Midbrain (tissue), 1 donor: ENCODE data around the gene WWOX.

Experiments
- DNase-seq: peaks from one replicate; lab custom pipeline; 2025; lab: John Stamatoyannopoulos, UW

The WWOX gene

DNA sequence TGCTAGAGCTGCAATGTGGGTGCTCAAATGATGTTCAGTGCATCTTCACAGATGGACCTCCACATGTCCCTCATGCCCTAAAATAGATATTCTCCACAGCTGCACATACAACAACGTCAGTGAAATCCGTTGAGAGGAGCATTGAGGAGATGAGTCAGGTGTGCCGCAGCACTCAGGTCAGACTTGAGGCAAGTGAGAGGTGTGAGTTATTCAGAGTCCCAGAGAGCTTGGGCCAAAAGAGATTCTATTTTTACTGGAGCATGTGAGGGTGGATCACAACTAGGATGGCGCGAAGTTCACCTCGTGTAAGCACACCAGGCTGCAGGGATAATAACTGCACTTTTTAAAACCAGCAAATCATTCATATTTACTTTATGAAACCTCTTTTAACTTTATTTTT lies 855.8 kb downstream of the WWOX start:
- DNase-seq, result no peak

DNA sequence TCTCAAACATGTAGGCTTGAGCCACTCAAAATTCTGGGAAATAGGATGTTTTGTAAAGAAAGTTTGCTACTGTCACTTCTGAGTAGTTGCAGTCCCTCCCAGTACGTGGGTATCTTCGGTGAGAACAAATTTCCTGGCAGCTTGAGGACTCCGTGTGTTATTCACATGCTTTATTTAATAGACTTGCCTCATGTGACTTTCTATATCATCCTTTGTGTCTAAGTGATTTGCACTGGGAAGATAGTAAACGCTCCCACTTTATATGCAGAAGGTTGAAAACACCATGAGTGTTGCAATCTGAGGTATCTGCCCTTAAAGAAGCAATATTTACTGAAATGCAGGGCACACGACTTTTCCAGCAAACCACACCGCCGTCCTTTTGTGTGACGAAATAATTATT lies 857.4 kb downstream of the WWOX start:
- DNase-seq, result no peak

DNA sequence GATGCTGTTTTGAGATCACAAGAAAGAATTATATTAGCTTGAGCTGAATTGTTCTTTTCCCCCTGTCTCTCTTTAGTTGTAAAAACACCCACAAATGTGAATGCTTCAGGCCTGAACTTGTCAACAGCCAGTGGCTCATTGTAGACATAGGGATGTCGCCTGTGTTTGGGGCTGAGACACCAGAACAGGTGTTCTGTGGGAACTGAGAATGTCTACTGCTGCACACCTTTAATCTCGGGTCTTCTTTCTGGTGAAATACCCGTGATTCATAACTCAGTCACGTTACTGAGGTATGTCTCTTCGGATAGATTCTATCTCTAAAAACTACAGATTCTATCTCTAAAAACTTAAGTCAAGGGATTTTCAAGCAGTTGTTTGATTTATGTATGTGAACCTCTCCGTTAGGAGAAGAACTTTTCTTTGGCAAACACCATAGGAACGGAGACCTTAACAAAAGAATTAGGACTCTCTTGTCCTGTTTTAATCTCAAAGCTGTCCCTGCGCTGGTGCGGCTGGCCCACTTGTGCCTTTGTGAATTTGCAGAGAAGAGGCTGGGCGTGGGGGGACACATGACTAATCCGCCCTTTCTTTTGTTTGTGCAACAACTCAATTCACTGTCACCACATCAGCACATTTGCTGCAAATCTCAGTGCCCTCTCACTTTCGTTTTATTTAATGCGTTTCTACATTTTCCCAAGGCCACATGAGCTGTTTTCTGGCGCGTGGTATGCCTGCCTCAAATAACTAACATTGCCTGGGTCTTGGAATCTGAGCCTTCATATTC lies 858.1 kb downstream of the WWOX start:
- no peak for DNase-seq

DNA sequence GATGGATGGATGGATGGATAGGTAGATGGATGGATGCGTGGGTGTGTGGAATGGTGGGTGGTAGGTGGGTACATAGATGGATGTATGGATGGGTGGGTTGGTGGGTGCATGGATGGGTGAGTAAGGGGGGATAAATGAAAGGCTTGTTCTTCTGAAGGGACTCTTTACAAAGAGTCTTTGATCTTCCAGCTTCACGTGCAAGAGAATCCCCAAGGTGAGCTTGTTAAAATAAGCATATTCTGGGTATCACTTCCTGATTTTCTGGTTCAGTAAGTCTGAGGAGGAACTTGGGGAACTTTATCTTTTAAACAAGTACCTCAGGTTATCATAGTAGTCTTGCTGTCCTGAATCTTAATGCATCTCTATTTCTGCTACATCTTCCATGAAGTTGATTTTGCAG lies 862.0 kb downstream of the WWOX start:
- no peak for DNase-seq

DNA sequence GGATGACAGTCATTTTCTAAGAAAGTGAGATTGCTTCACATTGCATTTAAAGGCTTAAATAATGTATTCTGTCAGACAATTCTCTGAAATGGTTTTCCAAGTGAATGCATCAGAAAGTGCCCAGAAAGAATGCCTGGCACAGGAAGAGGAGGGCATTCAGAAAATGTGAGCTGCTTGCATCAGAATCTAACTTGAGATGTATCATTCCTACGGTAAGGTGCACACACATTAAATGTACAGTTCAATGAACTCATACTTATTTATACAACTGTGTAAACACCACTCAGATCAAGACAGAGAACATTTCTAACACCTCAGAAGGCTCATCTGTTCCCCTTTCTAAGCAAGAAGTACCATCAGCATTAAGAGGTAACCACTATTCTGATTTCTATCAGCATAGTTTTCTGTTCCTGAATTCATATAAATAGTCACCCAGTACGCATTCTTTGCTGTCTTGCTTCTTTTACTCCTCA lies 863.0 kb downstream of the WWOX start:
- no peak for DNase-seq

DNA sequence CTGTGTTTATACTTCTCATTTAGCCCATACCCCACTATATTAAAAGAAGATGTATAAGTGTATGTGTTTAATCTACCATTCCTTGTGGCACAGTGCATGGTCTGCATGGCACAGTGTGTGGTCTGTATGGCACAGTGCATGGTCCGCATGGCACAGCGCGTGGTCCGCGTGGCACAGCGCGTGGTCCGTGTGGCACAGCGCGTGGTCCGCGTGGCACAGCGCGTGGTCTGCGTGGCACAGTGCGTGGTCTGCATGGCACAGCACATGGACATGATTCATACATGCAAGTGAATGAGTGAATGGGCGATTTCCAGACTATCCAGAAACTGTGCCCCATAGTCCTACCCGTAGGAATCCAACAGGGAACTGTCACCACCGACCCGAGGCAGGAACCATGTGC lies 868.5 kb downstream of the WWOX start:
- DNase-seq, result no peak

DNA sequence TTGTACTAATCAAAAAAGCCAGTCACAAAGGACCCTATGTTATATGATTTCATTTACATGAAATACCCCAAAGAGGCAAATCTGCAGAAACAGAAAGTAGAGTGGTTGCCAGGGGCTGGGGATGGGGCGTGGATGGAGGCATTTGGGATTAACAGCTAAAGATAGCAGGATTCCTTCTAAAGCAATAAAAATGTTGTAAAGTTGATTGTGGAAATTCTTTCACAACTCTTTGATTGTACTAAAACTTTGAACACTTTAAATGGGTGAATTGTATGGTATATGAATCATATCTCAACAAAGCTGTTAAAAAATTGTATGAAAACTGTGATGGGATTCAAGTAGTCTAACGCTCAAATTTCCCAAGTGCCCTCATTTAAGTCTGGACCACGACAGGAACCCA lies 870.3 kb downstream of the WWOX start:
- no peak for DNase-seq

DNA sequence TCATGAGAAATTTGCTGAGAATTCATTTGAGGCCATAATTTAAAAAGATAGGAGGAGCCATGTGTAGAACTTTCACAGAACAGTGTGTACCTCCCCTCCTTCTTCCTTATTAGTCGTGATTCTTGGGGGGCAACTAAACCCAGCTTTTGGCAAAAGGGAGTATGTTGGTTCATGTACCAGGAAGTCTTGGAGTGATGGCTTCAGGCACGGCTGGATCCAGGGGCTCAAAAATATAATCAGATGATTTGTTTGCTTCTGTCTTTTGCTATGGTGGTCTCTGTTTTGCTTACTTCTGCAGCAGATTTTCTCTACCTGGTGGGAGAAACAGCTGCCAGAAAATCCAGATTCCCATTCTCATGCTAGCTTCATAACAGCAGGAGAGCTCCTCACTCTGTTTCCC lies 871.2 kb downstream of the WWOX start:
- no peak for DNase-seq

DNA sequence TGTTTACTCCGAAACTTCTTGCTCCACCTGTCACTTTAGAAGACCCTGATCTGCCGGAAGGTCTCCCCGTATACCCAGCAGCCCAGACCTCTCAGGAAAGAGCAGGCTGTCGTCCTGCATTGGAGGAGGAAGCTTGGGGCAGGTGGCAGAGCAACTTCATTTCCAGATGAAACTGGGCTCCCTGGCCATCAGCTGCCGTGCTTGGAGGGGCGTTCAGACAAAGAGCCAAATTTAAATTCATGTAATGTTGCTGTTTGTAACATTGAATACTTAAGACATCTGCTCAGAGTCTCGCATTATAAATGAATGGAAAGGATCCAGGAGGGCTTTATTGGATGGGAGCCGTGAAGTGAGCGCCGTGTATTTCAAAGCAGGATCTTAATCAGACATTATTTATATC lies 872.6 kb downstream of the WWOX start:
- DNase-seq, result no peak

DNA sequence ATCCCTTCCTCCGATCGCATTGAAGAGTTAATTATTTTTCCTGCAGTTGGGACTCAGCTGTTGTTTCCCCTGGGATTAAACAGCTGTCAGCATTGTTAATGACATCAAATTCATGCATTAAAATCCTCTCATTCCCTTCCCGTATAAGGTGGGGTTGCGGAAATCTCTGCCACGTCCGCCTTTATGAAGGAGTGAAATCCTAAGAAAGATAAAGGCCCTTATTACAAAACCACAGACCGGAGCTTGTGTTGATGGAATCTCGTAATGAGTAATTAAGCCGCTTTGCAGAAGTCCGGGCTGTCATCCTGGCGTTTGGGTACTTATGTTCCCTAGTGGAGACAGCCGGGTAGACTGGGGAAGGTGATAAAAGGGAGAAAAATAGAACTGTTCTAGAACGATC lies 873.5 kb downstream of the WWOX start:
- DNase-seq, result no peak

DNA sequence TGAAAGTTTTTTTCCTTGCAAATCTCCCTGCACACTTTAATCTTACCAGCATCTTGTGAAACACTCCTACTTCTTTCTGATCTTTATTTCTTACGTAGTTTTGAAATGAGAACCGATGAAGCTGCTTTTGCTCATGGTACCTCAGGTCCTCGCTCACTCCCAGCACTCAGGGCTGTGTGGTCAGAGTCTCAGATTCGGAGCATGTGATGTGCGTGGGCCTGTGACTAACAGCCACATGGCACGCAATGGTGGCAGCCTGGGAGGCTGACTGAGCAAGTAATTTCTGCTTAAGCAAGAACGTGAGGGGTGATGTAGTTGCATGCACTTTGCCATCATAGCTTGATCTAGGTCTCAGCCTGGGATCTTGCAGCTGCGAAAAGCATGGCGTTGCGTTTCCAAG lies 876.8 kb downstream of the WWOX start:
- no peak for DNase-seq

DNA sequence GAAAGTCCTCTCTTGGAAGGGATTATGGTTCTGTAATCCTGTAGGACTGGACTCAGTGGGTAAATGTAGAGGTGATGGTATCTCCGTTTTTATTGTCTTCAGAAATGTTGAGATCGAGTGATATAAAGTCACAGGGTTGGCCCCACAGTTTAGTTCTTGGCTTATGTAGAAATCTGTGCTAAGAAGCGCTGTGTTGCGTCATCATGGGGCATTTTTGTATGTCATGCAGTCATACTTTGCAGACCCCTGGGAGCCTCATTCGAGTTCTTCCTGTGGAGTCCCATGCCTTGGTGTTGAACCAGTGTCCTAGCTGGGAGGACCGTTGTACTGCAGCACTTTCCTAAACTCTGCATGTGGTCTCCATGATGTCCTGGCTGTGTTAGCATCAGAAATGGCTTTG lies 881.4 kb downstream of the WWOX start:
- no peak for DNase-seq

DNA sequence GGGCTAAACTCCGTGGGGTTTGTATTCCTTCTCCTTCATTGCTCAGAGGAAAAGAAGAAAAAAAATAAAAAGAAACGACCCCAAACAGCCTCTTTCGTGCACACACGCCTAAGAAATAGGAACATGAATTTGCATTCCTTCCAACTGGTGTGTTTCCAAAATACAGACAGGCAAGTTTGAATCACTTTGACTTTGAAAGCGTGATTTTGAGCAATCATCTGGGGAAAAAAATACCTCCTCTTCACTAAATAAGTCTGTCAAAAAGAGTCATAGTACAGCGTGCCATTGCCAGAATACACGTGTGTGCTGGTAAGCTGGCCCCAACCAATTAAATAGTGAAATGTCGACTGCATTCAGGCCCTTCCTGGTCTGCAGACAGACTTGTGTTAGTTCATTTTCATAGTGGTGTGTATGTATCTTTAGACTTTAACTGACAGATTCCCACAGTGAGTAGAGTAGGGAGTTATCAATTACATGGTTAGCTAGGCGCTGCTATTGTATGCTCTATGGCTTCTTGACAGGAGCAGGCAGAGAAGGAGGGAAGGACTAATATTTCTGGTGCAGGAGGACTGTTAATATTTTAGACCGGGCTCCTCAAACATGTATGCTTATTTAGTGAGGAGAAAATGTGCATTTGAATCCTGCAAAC lies 882.8 kb downstream of the WWOX start:
- DNase-seq, result no peak

DNA sequence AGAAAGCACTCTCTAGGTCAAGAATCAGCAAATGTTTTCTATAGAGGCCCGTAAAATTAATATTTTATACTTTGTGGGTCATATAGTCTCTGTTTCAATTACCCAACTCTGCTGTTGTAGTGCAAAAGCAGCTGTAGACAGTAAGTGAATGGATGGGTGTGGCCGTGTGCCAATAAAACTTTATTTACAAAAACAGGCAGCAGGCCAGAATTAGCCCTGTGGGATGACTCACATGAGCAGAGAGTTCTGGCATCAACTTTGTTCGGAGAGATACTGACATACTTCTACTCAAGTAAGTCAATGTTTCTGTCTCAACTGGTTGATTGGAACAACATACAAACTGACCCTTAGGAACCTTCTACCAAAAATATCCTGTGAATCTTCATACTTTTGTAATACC lies 884.9 kb downstream of the WWOX start:
- no peak for DNase-seq

DNA sequence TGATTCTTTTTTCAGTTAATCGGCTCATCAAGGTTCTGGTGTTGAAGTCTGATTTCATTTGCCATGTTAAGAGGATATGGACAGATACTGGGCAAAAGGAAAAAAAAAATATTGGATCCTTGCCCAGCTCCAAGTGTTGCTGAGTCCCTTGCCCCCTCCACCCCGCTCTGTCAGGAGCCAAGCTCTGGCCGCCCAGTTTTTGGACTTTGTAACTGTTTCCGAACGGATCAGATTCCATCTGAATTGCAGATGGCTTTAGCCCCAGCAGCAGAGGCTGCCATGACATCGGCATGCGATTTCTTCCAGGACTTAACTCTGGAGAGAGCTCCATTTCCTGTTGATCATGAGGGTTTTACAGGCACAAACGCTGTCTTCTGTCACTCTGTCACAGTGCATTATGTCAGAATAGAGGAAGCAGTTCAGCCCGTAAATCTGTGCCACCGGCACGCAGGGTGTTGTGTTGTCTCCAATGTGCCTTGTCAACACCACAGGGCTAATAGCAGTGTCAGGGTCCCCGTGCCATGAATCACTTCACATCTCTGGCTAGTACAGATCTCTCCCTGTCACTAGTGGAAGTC lies 885.5 kb downstream of the WWOX start:
- no peak for DNase-seq

DNA sequence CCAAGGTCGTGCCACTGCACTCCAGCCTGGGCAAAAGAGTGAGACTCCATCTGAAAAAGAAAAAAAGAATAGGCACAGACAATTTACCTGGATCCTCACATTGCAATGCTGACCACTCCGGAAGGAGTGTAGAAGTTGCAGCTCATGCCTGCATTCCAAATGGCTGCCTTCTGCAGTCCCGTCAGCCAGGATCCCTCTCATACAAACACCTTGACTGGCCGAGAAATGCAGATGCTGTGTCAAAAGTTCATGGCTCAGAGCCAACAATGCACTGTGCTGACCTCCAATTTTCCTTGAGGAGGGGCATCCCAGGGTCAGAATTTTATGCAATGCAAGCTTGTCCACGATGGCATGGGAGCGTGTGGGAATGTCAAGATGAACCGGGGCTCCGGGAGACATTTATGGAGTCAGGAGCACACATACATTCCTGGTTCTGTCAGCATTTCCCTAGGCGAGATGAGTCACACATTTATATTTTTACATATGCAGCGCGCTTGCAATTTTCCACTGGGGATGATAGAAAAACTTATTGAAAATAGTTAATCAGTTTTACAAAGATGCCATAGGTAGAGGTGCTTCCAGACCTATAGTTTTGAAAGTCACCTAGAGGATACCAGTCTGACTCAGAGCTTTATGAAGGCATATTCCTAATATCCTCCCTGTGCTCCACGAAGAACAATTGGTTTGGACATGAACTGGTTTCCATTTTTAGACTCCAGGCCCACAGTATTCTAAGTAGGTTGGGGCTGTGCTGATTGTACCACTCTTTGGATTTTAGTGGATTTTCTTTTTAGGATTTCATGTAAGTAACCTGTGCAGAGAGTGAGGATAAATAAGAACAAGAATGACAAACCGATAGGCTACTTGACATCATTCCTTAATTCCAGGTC lies 886.5 kb downstream of the WWOX start:
- no peak for DNase-seq

DNA sequence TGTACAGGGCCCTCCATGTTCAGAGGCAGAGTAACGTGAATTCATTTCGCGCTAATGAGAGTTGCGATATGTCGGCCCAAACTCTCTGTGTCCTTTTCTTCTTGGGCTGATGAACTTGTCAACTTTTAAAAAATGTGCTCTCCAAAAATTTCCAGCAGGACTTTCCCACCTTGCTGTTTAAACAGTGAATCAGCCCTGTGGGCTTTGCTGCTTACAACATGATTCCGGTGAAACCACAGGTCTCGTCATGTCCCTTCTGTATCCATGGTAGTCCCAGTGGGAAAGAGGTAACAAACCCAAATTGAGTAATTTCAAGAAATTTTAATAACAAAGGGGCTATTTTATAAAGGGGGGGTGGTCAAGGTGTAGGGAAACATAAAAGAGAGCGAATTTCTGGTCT lies 888.2 kb downstream of the WWOX start:
- DNase-seq, result no peak

DNA sequence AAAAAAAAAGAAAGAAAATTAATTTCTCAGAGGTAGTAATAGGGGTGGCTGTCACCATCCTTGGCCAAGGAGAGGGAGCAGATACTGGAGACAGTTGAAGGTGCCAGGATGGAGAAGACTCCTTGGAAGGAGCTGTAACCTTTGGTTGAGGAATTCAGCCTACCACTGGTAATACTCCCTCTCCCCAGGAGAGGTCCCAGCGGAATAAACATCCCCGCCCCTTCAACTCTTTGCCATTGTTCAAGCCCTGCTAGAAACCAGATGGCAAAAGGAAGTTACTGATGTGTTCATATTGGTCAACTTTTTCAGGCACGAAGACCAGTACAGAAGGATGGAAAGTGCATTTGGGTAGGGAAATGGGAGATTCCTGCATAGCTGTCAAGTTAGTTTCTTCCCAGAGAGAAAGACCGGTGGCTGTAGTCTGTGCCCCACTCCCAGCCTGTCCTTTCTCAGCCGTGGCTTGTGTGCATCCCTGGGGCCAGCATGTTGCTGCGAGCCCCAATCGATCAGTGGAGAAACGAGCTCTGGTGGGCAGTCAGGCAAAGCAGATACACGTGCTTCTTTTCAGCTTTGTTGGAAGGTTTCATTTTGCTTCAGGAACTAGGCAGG lies 889.0 kb downstream of the WWOX start:
- DNase-seq, result no peak

DNA sequence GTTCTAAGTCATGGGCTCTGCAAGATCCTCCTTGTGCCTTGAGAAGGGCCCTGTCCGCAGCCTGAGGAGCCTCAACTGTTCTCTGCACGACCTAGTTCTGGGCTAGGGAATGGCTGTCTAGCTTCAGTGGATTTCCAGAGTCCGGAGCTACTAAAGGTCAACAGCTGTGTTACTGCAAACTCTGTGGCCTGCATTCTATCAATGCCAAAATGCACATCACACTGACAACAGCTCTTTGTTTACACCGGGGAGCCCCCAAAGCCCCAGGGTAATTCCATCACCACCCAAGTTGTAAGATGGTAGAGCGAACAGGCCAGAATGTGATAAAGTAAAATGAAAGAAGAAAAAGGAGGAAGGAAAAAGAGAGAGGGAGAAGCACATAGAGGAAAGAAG lies 890.9 kb downstream of the WWOX start:
- peak; percentile 19 for DNase-seq

DNA sequence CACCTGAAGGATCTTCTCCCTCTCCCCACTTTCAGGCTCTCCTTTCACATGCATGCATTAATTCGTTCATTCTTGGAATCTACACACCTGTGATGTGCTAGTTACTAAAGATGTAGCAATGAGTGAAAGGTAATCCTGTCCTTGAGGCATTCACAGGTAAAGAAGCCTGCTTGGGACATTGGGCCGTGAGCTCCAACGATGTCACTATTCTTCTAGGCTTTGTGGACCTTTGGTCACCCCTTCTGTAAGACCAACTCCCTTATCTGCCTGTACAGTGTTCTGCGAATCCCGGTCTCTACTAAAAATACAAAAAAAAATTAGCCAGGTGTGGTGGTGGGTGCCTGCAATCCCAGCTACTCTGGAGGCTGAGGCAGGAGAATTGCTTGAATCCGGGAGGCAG lies 892.5 kb downstream of the WWOX start:
- no peak for DNase-seq

DNA sequence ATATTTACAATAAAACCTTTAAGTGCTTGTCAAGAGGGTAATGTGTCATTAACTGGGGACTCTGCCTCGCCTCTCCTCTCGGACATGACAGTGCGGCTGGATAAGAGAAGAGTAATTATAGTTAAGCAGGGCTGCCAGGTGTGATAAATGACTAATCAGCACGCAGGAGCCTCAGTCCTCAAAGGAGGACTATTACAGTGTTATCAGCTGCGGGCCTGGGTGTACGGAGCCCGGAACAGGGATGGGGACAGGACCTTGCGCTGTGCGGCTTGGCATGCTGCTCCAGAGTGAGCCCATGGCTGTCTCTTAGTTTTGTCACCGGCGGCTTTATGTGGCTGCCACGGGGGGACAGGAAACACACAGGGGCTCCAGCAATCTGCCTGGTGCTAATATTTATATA lies 893.9 kb downstream of the WWOX start:
- no peak for DNase-seq

DNA sequence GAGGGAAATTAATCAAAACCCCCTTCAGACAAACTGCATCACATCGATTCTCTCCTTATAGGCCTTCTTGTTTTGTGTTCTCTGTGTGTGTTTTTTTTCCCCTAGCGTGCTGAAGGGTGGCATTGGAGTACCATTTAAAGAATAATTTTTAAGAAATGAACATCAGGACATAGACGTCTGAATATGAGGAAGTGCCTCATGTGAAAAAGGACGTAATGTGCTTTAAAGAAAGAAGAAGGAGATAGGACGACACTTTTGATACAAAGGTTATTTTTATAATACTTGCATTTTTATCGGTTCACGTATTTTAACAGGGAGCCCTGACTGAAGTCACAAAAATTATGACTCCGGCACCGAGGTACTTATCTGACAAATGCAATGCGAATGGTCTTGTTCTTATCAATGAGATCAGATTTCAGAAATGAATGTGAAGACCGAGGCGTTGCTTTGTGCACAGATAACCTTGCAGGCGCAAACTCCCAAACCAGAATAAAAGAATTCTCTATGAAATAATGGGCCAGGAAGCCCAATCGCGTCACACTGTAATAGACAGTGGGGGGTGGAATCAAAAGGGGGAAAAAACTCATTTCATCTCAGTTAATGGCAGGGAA lies 894.8 kb downstream of the WWOX start:
- no peak for DNase-seq
